Liver (tissue), 3 donors: ENCODE measurements around the gene PEX14.

Experiments
- FOXA1 ChIP-seq: IDR thresholded peaks from 2 replicates; pipeline ENCODE4 v1.6.1; 2016; ENCODE audit warnings: antibody characterized with exemption
- FOXA2 ChIP-seq: IDR thresholded peaks from 2 replicates; pipeline ENCODE4 v1.6.1; 2016; ENCODE audit warnings: antibody characterized with exemption
- GABPA ChIP-seq, 2 donors: IDR thresholded peaks in 1 of 2; conservative IDR thresholded peaks in 1 of 2; 2 replicates each; pipeline ENCODE4 v1.6.1; 2016; ENCODE audit warnings: antibody characterized with exemption in 2 of 2, mild to moderate bottlenecking in 1 of 2, moderate library complexity in 1 of 2
- RAD21 ChIP-seq, 2 donors: IDR thresholded peaks; 2 replicates each; pipeline ENCODE4 v1.6.1; 2016; ENCODE audit warnings: antibody characterized with exemption in 2 of 2, mild to moderate bottlenecking in 2 of 2
- TAF1 ChIP-seq: conservative IDR thresholded peaks from 2 replicates; pipeline ENCODE4 v1.6.1; 2016; ENCODE audit warnings: antibody characterized with exemption, mild to moderate bottlenecking
- TF ChIP-seq, protein P1 (sequence below): fragments of 150-350 bp; IDR thresholded peaks from 2 replicates; pipeline ENCODE4 v1.5.1; 2017; ENCODE audit warnings: improper control_type of control experiment, low read depth, low read length; ENCODE audit not compliant: missing input control
- TF ChIP-seq, protein P2 (sequence below): IDR thresholded peaks from 2 replicates; pipeline ENCODE4 v1.6.1; 2016; ENCODE audit warnings: antibody characterized with exemption
- TF ChIP-seq, protein P3 (sequence below): IDR thresholded peaks from 2 replicates; pipeline ENCODE4 v1.6.1; 2016; ENCODE audit warnings: antibody characterized with exemption
- donor health status: healthy.
- donor health status: healthy.

DNA sequence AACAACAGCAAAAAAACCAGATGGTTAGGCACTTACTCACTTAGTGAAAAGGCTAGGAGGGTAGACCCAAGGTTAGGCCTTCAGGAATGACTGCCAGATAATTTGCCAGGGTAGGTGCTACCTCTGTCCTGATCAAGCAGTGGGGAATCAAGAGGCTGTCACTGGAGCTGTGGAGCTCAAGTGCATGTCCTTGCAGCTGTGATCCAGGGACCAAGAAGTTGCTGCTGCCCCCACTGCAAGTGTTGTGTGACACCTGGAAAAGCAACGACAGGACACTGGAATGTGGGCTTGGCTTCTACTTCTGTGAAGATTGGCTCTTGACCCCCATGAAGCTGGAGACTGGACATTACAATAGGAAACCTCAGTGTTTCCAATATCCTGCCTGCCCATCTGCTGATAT lies 72.1 kb downstream of the PEX14 start:
- TF ChIP-seq, protein P1, sequence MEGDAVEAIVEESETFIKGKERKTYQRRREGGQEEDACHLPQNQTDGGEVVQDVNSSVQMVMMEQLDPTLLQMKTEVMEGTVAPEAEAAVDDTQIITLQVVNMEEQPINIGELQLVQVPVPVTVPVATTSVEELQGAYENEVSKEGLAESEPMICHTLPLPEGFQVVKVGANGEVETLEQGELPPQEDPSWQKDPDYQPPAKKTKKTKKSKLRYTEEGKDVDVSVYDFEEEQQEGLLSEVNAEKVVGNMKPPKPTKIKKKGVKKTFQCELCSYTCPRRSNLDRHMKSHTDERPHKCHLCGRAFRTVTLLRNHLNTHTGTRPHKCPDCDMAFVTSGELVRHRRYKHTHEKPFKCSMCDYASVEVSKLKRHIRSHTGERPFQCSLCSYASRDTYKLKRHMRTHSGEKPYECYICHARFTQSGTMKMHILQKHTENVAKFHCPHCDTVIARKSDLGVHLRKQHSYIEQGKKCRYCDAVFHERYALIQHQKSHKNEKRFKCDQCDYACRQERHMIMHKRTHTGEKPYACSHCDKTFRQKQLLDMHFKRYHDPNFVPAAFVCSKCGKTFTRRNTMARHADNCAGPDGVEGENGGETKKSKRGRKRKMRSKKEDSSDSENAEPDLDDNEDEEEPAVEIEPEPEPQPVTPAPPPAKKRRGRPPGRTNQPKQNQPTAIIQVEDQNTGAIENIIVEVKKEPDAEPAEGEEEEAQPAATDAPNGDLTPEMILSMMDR = no peak
- TF ChIP-seq, protein P2, sequence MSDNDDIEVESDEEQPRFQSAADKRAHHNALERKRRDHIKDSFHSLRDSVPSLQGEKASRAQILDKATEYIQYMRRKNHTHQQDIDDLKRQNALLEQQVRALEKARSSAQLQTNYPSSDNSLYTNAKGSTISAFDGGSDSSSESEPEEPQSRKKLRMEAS = no peak
- TF ChIP-seq RAD21 (IDR thresholded peaks at IDR 0.05) (no peak), FOXA2 (no peak), FOXA1 (no peak), TAF1 (no peak), GABPA (IDR thresholded peaks at IDR 0.05 in 1 of 2, conservative IDR thresholded peaks at IDR 0.05 in 1 of 2) (no peak)
- TF ChIP-seq, protein P3, sequence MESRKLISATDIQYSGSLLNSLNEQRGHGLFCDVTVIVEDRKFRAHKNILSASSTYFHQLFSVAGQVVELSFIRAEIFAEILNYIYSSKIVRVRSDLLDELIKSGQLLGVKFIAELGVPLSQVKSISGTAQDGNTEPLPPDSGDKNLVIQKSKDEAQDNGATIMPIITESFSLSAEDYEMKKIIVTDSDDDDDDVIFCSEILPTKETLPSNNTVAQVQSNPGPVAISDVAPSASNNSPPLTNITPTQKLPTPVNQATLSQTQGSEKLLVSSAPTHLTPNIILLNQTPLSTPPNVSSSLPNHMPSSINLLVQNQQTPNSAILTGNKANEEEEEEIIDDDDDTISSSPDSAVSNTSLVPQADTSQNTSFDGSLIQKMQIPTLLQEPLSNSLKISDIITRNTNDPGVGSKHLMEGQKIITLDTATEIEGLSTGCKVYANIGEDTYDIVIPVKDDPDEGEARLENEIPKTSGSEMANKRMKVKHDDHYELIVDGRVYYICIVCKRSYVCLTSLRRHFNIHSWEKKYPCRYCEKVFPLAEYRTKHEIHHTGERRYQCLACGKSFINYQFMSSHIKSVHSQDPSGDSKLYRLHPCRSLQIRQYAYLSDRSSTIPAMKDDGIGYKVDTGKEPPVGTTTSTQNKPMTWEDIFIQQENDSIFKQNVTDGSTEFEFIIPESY = no peak
